GM10248 (cell line): Measurements from ENCODE around the gene CALR.
"Not testable (repeated sequence)": the region's sequence is repeated elsewhere in the genome, so short reads cannot be mapped to it uniquely, and the experiment has no call there.

Experiments
- CTCF ChIA-PET: fragments of 300-600 bp; sonication (Branson Sonifier 250); formaldehyde crosslinking; extraction: SDS; loops from one replicate; lab custom pipeline; 2021; ENCODE audit warnings: antibody characterized with exemption; lab: Yijun Ruan, JAX
- POLR2A ChIA-PET: fragments of 350-650 bp; sonication (Branson Sonifier 250); formaldehyde crosslinking; extraction: SDS; loops from one replicate; lab custom pipeline; 2020; ENCODE audit warnings: antibody characterized with exemption; lab: Yijun Ruan, JAX
- DNase-seq: peaks from one replicate; pipeline ENCODE4 v3.0.0; 2012; ENCODE audit errors: extremely low spot score
- CTCF ChIP-seq: IDR thresholded peaks from 2 replicates; pipeline ENCODE4 v1.5.1; 2012; ENCODE audit warnings: mild to moderate bottlenecking, low read depth; ENCODE audit errors: extremely low read depth, missing control alignments, control extremely low read depth

CALR gene

GRCh38 chr19:12956446-12957388 is 18.3 kb downstream of the CALR start, which contains the start of gene GADD45GIP1:
GADD45GIP1 (minus strand) TSS chr19:12957223; CDS start chr19:12957212, 11 bp downstream.
- POLR2A ChIA-PET, result interaction anchor here (0.6 to 1.8 kb wide), 3 partner anchors 9 to 196 kb away, joined by 3 to 7 read pairs (median 3); no protein-coding TSS in a partner anchor
- DNase-seq, result peak; percentile 88
- no peak for TF ChIP-seq CTCF
- CTCF ChIA-PET, result interaction anchor here (1.6 to 6.7 kb wide), 2 partner anchors 8 to 20 kb away, joined by 6 to 56 read pairs; no protein-coding TSS in a partner anchor

GRCh38 chr19:12957389-12957952 is 19.1 kb downstream of the CALR start:
- POLR2A ChIA-PET, result interaction anchor here (1.0 to 1.8 kb wide), 2 partner anchors 8 to 11 kb away, joined by 3 to 7 read pairs; no protein-coding TSS in a partner anchor
- CTCF ChIA-PET, result interaction anchor here (1.6 to 6.7 kb wide), 2 partner anchors 7 to 20 kb away, joined by 6 to 56 read pairs; no protein-coding TSS in a partner anchor
- DNase-seq, result not testable (repeated sequence)

- POLR2A ChIA-PET, result no interaction called here
- CTCF ChIA-PET, result interaction anchor here (1.0 to 1.2 kb wide), 2 partner anchors 74 to 135 kb away, joined by 4 read pairs; no protein-coding TSS in a partner anchor
Observed at GRCh38 chr19:12959481-12959880, 21.1 kb downstream of the CALR start.

GRCh38 chr19:12965017-12965811 is 26.8 kb downstream of the CALR start:
- ChIA-PET CTCF (interaction anchor here (0.6 to 7.2 kb wide), 88 partner anchors 11 to 764 kb away, joined by 3 to 129 read pairs (median 6); partner anchors contain the start of genes CALR, DNASE2, FARSA and GADD45GIP1), POLR2A (interaction anchor here (0.8 kb wide), 2 partner anchors 8 to 74 kb away, joined by 3 read pairs; partner anchors contain the start of genes GADD45GIP1 and GCDH)
- DNase-seq, result peak; percentile 88
- peak; percentile 99 for TF ChIP-seq CTCF

More at GRCh38 chr19:12959481-12959880, 21.1 kb downstream of the CALR start:
- no peak for DNase-seq
- no peak for TF ChIP-seq CTCF

- no peak for DNase-seq
- CTCF ChIA-PET, result interaction anchor here (0.6 to 7.2 kb wide), 85 partner anchors 11 to 764 kb away, joined by 3 to 129 read pairs (median 6); partner anchors contain the start of genes CALR, DNASE2, FARSA and GADD45GIP1
- POLR2A ChIA-PET, result interaction anchor here (0.8 kb wide), 2 partner anchors 9 to 75 kb away, joined by 3 read pairs; partner anchors contain the start of genes GADD45GIP1 and GCDH
Observed at GRCh38 chr19:12965812-12966135, 27.4 kb downstream of the CALR start.

More at GRCh38 chr19:12965812-12966135, 27.4 kb downstream of the CALR start:
- no peak for TF ChIP-seq CTCF
